Measurements from ENCODE around the gene HPCAL4.
A peak's percentile ranks its signal among the peaks of the same experiment; 100 is the strongest.

The HPCAL4 gene

GRCh38 chr1:39738622-39739366, 47.6 kb upstream of the HPCAL4 start, which contains the start of gene PPIE (continued):
- TF ChIP-seq ZXDB (tag by site-specific recombination; IDR thresholded peaks at IDR 0.05) (peak; percentile 45; the same call in 1 of the 2 replicates), ZNF514 (tag by site-specific recombination; IDR thresholded peaks at IDR 0.05) (no peak), PRDM1 (tag by site-specific recombination; IDR thresholded peaks at IDR 0.05) (no peak), IKZF3 (tag by site-specific recombination; IDR thresholded peaks at IDR 0.05) (no peak), ZFP41 (tag by site-specific recombination; IDR thresholded peaks at IDR 0.05; ENCODE audit: borderline replicate concordance) (no peak), OVOL3 (tag by site-specific recombination; IDR thresholded peaks at IDR 0.05) (no peak), ZNF768 (tag by site-specific recombination; IDR thresholded peaks at IDR 0.05) (no peak), ZNF184 (tag by site-specific recombination; IDR thresholded peaks at IDR 0.05) (no peak), ZNF549 (tag by site-specific recombination; IDR thresholded peaks at IDR 0.05) (no peak), SP3 (tag by site-specific recombination; IDR thresholded peaks at IDR 0.05) (peak; percentile 85), YY1 (tag by site-specific recombination; IDR thresholded peaks at IDR 0.05) (peak; percentile 76), RBAK (tag by site-specific recombination; IDR thresholded peaks at IDR 0.05) (no peak), ZNF658 (tag by site-specific recombination; IDR thresholded peaks at IDR 0.05) (no peak), ZNF292 (tag by site-specific recombination; IDR thresholded peaks at IDR 0.05; ENCODE audit: borderline replicate concordance, low read depth) (no peak), ZNF416 (tag by site-specific recombination; IDR thresholded peaks at IDR 0.05) (no peak), ZNF423 (tag by site-specific recombination; IDR thresholded peaks at IDR 0.05) (no peak), SCRT2 (tag by site-specific recombination; IDR thresholded peaks at IDR 0.05) (no peak), ZNF302 (tag by site-specific recombination; IDR thresholded peaks at IDR 0.05; ENCODE audit: low read depth) (no peak), ZNF785 (tag by site-specific recombination; IDR thresholded peaks at IDR 0.05) (no peak), ZNF354C (tag by site-specific recombination; IDR thresholded peaks at IDR 0.05; ENCODE audit: borderline replicate concordance, low read depth) (no peak), ZFP37 (tag by site-specific recombination; IDR thresholded peaks at IDR 0.05) (no peak), ZNF654 (tag by site-specific recombination; IDR thresholded peaks at IDR 0.05; ENCODE audit: low read depth) (no peak), ZNF561 (tag by site-specific recombination; IDR thresholded peaks at IDR 0.05; ENCODE audit: borderline replicate concordance) (0 out of 2 replicates have a peak, but pooled peaks have one; percentile 24), ZNF366 (tag by site-specific recombination; conservative IDR thresholded peaks at IDR 0.05) (peak; percentile 80), INSM2 (tag by site-specific recombination; IDR thresholded peaks at IDR 0.05) (no peak), TCF7L2 (IDR thresholded peaks at IDR 0.05; ENCODE audit: borderline replicate concordance, low read depth, low read length) (no peak), ZNF501 (tag by site-specific recombination; IDR thresholded peaks at IDR 0.05) (peak; percentile 75), ZNF560 (tag by site-specific recombination; IDR thresholded peaks at IDR 0.05; ENCODE audit: borderline replicate concordance) (no peak)
- TF ChIP-seq, protein P1, sequence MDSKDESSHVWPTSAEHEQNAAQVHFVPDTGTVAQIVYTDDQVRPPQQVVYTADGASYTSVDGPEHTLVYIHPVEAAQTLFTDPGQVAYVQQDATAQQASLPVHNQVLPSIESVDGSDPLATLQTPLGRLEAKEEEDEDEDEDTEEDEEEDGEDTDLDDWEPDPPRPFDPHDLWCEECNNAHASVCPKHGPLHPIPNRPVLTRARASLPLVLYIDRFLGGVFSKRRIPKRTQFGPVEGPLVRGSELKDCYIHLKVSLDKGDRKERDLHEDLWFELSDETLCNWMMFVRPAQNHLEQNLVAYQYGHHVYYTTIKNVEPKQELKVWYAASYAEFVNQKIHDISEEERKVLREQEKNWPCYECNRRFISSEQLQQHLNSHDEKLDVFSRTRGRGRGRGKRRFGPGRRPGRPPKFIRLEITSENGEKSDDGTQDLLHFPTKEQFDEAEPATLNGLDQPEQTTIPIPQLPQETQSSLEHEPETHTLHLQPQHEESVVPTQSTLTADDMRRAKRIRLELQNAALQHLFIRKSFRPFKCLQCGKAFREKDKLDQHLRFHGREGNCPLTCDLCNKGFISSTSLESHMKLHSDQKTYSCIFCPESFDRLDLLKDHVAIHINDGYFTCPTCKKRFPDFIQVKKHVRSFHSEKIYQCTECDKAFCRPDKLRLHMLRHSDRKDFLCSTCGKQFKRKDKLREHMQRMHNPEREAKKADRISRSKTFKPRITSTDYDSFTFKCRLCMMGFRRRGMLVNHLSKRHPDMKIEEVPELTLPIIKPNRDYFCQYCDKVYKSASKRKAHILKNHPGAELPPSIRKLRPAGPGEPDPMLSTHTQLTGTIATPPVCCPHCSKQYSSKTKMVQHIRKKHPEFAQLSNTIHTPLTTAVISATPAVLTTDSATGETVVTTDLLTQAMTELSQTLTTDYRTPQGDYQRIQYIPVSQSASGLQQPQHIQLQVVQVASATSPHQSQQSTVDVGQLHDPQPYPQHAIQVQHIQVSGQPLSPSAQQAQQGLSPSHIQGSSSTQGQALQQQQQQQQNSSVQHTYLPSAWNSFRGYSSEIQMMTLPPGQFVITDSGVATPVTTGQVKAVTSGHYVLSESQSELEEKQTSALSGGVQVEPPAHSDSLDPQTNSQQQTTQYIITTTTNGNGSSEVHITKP (tag by site-specific recombination; IDR thresholded peaks at IDR 0.05) = peak; percentile 97
- TF ChIP-seq, protein P2, sequence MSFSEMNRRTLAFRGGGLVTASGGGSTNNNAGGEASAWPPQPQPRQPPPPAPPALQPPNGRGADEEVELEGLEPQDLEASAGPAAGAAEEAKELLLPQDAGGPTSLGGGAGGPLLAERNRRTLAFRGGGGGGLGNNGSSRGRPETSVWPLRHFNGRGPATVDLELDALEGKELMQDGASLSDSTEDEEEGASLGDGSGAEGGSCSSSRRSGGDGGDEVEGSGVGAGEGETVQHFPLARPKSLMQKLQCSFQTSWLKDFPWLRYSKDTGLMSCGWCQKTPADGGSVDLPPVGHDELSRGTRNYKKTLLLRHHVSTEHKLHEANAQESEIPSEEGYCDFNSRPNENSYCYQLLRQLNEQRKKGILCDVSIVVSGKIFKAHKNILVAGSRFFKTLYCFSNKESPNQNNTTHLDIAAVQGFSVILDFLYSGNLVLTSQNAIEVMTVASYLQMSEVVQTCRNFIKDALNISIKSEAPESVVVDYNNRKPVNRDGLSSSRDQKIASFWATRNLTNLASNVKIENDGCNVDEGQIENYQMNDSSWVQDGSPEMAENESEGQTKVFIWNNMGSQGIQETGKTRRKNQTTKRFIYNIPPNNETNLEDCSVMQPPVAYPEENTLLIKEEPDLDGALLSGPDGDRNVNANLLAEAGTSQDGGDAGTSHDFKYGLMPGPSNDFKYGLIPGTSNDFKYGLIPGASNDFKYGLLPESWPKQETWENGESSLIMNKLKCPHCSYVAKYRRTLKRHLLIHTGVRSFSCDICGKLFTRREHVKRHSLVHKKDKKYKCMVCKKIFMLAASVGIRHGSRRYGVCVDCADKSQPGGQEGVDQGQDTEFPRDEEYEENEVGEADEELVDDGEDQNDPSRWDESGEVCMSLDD (tag by site-specific recombination; IDR thresholded peaks at IDR 0.05) = no peak

Data from HEK293 (cell line).